Tibial artery (tissue), 4 donors: ENCODE results near the gene DNAJB8.

ENCODE experiments used
- DNase-seq, 2 donors: peaks; one replicate each; pipeline ENCODE4 v3.0.0-alpha.2; 2019
- H3K27ac ChIP-seq, 2 donors: fragments of 200-600 bp; sonication (generic) in 1 of 2; 1 replicate in 1 of 2; 2 replicates in 1 of 2; pipeline ENCODE4 v1.5.1; 2018 to 2019; ENCODE audit warnings: mild to moderate bottlenecking in 1 of 2
- H3K27me3 ChIP-seq, 2 donors: fragments of 200-600 bp; sonication (generic) in 1 of 2; one replicate each; pipeline versions ENCODE4 v1.5.1 to v1.6.0; 2016 to 2019
- H3K36me3 ChIP-seq, 3 donors: fragments of 200-600 bp; sonication (generic) in 2 of 3; one replicate each; pipeline ENCODE4 v1.5.1; 2016 to 2019; ENCODE audit warnings: mild to moderate bottlenecking in 2 of 3
- H3K4me1 ChIP-seq, 4 donors: fragments of 200-600 bp; sonication (generic) in 2 of 4; 1 replicate in 3 of 4; 2 replicates in 1 of 4; pipeline ENCODE4 v1.5.1; 2016 to 2019
- H3K4me3 ChIP-seq, 2 donors: fragments of 200-600 bp; sonication (generic) in 1 of 2; 1 replicate in 1 of 2; 2 replicates in 1 of 2; pipeline ENCODE4 v1.5.1; 2018 to 2019; ENCODE audit warnings: mild to moderate bottlenecking in 2 of 2
- H3K9me3 ChIP-seq, 3 donors: fragments of 200-600 bp; sonication (generic) in 1 of 3; one replicate each; pipeline ENCODE4 v1.5.1; 2016 to 2019
- intact Hi-C: fragments of 100-400 bp; cut with DNase I; formaldehyde crosslinking; loops from one replicate; pipeline ENCODE4 v1.15.0; 2023; ENCODE audit warnings: low total_unique reads
- TF ChIP-seq, protein P1 (sequence below), 2 experiments: fragments of 200-600 bp in 1 of 2; fragments of 450-650 bp in 1 of 2; IDR thresholded peaks; one replicate each; pipeline ENCODE4 v1.5.1; 2017 to 2019; ENCODE audit warnings: antibody characterized with exemption in 2 of 2, mild to moderate bottlenecking in 1 of 2, moderate library complexity in 1 of 2

DNAJB8 gene

DNA sequence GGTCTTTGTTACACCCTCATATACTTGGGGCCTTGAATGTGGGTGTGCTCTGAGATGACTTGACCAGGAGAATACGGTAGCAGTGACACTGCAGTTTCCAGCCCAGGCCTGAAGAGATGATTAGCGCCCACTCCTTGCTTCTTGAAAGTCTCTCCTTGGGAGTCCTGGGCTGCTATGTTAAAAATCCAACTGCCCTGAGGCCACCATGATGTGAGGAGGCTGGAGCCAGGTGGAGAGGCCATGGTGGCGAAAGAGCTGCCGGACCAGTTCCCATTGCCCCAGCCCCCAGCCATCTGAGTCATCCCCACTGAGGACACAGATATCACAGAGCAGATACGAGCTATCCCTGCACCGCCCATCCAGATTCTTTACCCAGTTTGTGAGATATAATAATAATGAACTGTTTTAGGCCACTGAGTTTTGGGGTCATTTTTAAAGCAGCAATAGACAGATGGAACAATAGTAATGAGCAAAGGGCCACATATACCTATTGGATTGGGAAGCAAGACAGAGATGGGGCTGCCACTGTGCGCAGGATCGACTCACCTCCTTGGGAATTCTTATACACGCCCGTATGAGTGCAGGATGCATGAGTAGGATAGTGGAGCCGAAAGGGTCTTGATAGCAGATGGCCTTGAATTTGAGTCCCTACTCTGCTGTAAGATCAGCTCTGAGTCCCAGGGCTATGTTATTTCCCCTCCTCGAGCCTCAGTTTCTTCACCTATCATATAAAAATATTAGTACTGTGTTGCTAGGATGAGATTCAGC lies 38.5 kb upstream of the DNAJB8 start:
- no peaks in the 10 kb centered on the region for H3K36me3 ChIP-seq
- TF ChIP-seq, protein P1, sequence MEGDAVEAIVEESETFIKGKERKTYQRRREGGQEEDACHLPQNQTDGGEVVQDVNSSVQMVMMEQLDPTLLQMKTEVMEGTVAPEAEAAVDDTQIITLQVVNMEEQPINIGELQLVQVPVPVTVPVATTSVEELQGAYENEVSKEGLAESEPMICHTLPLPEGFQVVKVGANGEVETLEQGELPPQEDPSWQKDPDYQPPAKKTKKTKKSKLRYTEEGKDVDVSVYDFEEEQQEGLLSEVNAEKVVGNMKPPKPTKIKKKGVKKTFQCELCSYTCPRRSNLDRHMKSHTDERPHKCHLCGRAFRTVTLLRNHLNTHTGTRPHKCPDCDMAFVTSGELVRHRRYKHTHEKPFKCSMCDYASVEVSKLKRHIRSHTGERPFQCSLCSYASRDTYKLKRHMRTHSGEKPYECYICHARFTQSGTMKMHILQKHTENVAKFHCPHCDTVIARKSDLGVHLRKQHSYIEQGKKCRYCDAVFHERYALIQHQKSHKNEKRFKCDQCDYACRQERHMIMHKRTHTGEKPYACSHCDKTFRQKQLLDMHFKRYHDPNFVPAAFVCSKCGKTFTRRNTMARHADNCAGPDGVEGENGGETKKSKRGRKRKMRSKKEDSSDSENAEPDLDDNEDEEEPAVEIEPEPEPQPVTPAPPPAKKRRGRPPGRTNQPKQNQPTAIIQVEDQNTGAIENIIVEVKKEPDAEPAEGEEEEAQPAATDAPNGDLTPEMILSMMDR (IDR thresholded peaks at IDR 0.05) = no peak
- H3K4me3 ChIP-seq = no peak overlapping the region
- H3K9me3 ChIP-seq = peaks cover 0 to 3% (median 0%) of the 10 kb centered on the region in 3 donors
- intact Hi-C loops = no loop called here
- no peak for DNase-seq
- H3K27ac ChIP-seq = no peak overlapping the region
- H3K4me1 ChIP-seq = no peaks in the 10 kb centered on the region
- H3K27me3 ChIP-seq = peaks cover 0 to 75% of the 10 kb centered on the region in 2 donors

DNA sequence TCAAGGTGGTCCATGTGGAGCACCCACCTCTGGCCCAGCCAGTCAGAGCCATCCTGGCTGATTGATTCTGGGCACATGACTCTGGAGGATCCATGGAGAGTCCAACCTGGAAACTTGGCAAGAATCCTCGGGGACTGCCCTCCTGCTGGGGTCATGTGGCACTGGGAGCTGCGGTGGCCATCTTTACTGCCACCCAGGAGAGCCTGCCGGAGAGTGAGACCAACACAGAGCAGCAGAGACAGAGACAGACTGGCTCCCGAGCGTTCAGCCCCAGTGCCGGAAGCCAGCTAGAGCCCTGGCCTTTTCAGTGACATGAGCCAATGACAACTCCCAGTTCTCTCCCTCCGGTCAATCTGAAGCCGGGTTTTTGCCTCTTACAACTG lies 37.8 kb upstream of the DNAJB8 start:
- Histone ChIP-seq H3K36me3 (no peaks in the 10 kb centered on the region), H3K4me3 (no peak overlapping the region), H3K4me1 (no peaks in the 10 kb centered on the region), H3K27me3 (peaks cover 0 to 81% of the 10 kb centered on the region in 2 donors), H3K27ac (no peak overlapping the region), H3K9me3 (peaks cover 0 to 3% (median 0%) of the 10 kb centered on the region in 3 donors)
- DNase-seq = no peak
- TF ChIP-seq, protein P1 (IDR thresholded peaks at IDR 0.05) = no peak
- intact Hi-C loops = no loop called here

DNA sequence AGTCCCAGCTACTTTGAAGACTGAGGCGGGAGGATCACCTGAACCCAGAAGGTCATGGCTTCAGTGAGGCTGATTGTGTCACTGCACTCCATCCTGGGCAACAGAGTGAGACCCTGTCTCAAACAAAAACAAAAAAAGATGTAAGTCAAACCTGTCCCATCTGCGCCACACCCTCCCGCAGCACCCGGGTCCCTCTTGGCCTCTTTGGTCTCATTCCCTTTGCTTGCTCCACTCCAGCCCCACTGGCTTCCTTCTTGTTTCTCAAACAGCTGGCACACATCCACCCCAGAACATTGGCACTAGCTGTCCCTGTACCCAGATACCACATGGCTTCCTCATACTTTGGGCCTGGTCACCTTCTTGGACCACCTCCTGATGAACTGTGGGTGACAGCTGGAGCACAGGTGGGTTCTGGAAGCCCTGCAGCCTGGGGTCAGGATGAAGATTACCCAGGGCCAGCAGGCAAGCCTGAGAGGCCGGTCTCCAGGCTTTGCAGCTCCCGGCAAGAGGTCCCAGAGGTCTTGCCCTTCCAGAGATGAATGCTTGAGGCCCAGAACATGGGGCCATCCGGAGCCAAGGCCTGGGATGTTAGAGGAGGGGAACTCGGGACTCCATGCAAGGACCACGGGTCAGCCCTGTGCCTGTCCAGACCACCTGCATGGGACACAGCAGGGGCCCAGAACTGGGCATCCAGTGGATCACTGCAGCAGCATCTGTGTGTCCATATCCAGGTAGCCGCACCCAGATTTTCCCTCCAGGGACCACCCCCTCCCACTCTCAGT lies 37.3 kb upstream of the DNAJB8 start:
- peaks cover 0 to 3% (median 0%) of the 10 kb centered on the region in 3 donors for H3K9me3 ChIP-seq
- intact Hi-C loops = no loop called here

GRCh38 chr3:128503164-128503651 lies 36.5 kb upstream of the DNAJB8 start:
- H3K4me1 ChIP-seq = peaks cover 0 to under 1% (median 0%) of the 10 kb centered on the region in 4 donors
- H3K27ac ChIP-seq = no peak overlapping the region
- H3K27me3 ChIP-seq = peaks cover 0 to 84% of the 10 kb centered on the region in 2 donors
- peaks cover 0 to 3% (median 0%) of the 10 kb centered on the region in 3 donors for H3K9me3 ChIP-seq
- no peak for DNase-seq
- TF ChIP-seq, protein P1 (IDR thresholded peaks at IDR 0.05) = peak in 1 of 2 experiments; percentile 9
- no peaks in the 10 kb centered on the region for H3K36me3 ChIP-seq
- intact Hi-C loops = no loop called here
- no peak overlapping the region for H3K4me3 ChIP-seq

More for the DNA sequence above, 37.3 kb upstream of the DNAJB8 start:
- Histone ChIP-seq H3K27me3 (peaks cover 0 to 84% of the 10 kb centered on the region in 2 donors), H3K36me3 (no peaks in the 10 kb centered on the region), H3K27ac (no peak overlapping the region), H3K4me3 (no peak overlapping the region), H3K4me1 (no peaks in the 10 kb centered on the region)
- no peak for DNase-seq
- TF ChIP-seq, protein P1 (IDR thresholded peaks at IDR 0.05) = no peak

DNA sequence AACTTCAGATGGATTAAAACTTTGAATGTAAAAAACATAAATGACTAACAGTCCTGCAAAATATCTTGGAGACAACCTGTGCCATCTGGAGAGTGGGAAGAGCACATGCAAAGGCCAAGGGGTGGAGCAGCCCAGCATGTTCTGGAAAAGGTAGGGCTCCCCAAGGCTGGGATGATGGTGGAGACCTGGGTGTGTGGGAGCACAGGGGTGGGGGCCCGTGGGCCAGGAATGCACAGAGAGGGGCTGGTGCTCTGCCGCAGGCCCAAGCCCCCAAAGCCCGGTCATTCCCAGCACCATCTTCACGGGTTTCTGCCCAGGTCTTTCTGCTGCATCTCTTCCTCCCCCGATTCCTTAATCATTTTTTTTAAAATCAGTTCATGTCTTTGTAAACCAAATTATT lies 36.0 kb upstream of the DNAJB8 start:
- peaks cover 0 to 84% of the 10 kb centered on the region in 2 donors for H3K27me3 ChIP-seq
- intact Hi-C loops = no loop called here
- H3K27ac ChIP-seq = no peak overlapping the region

More for the DNA sequence above, 36.0 kb upstream of the DNAJB8 start:
- no peak for DNase-seq
- TF ChIP-seq, protein P1 (IDR thresholded peaks at IDR 0.05) = no peak
- no peak overlapping the region for H3K4me3 ChIP-seq
- H3K9me3 ChIP-seq = peaks cover 0 to 3% (median 0%) of the 10 kb centered on the region in 3 donors
- H3K36me3 ChIP-seq = no peaks in the 10 kb centered on the region
- H3K4me1 ChIP-seq = peaks cover 0 to 5% (median 2%) of the 10 kb centered on the region in 4 donors
